NCI-H2196 (cell line): ENCODE results near the gene SH2D2A.
A peak's percentile ranks its signal among the peaks of the same experiment; 100 is the strongest.
"Not testable (repeated sequence)": the region's sequence is repeated elsewhere in the genome, so short reads cannot be mapped to it uniquely, and the experiment has no call there.

Experiments
- DNase-seq: peaks from one replicate; lab custom pipeline; 2025; ENCODE audit not compliant: unreplicated experiment; lab: John Stamatoyannopoulos, UW

The SH2D2A gene

GRCh38 chr1:156775799-156776198 lies 40.8 kb downstream of the SH2D2A start:
- no peak for DNase-seq

- no peak for DNase-seq
Observed at GRCh38 chr1:156773607-156774006, 43.0 kb downstream of the SH2D2A start.

- no peak for DNase-seq
Observed at GRCh38 chr1:156772728-156773497, 43.7 kb downstream of the SH2D2A start.

- no peak for DNase-seq
Observed at GRCh38 chr1:156772222-156772621, 44.4 kb downstream of the SH2D2A start.

- no peak for DNase-seq
Observed at GRCh38 chr1:156768610-156769295, 47.9 kb downstream of the SH2D2A start.

GRCh38 chr1:156767879-156768604 lies 48.6 kb downstream of the SH2D2A start:
- no peak for DNase-seq

GRCh38 chr1:156767101-156767878 lies 49.4 kb downstream of the SH2D2A start, which contains the start of gene PRCC:
Gene PRCC, plus strand, starts transcription at chr1:156767535. Its CDS starts 237 bp downstream, at chr1:156767772.
- peak; percentile 99 for DNase-seq

- no peak for DNase-seq
Observed at GRCh38 chr1:156766298-156767100, 50.1 kb downstream of the SH2D2A start.

GRCh38 chr1:156765666-156766065 lies 51.0 kb downstream of the SH2D2A start:
- no peak for DNase-seq

GRCh38 chr1:156765136-156765535 lies 51.5 kb downstream of the SH2D2A start:
- DNase-seq = not testable (repeated sequence)

- no peak for DNase-seq
Observed at GRCh38 chr1:156760796-156761104, 55.9 kb downstream of the SH2D2A start.

- no peak for DNase-seq
Observed at GRCh38 chr1:156760092-156760795, 56.4 kb downstream of the SH2D2A start.

GRCh38 chr1:156757572-156758253 lies 58.9 kb downstream of the SH2D2A start:
- DNase-seq = not testable (repeated sequence)

GRCh38 chr1:156756355-156756754 lies 60.3 kb downstream of the SH2D2A start:
- no peak for DNase-seq
